ENCODE measurements around the gene HIVEP2.

HIVEP2 gene

GRCh38 chr6:142750998-142751397 is 194.0 kb downstream of the HIVEP2 start:
- Mint-ChIP-seq H3K27me3 (no peaks in the 10 kb centered on the region), H3K27ac (no peak overlapping the region), H3K4me1 (peaks cover 4% of the 10 kb centered on the region), H3K36me3 (peaks cover 24% of the 10 kb centered on the region), H3K9me3 (no peaks in the 10 kb centered on the region), H3K4me3 (no peak overlapping the region)
- no peak for DNase-seq
- CTCF ChIA-PET, result no interaction called here

GRCh38 chr6:142749556-142749955 is 195.4 kb downstream of the HIVEP2 start:
- peaks cover 2% of the 10 kb centered on the region for H3K4me1 Mint-ChIP-seq
- H3K9me3 Mint-ChIP-seq, result no peaks in the 10 kb centered on the region
- H3K4me3 Mint-ChIP-seq, result no peak overlapping the region
- H3K27me3 Mint-ChIP-seq, result no peaks in the 10 kb centered on the region
- H3K27ac Mint-ChIP-seq, result no peak overlapping the region
- no peak for DNase-seq
- H3K36me3 Mint-ChIP-seq, result peaks cover 12% of the 10 kb centered on the region
- CTCF ChIA-PET, result interaction anchor here (1.6 to 2.4 kb wide), 3 partner anchors 9 to 277 kb away, joined by 5 to 10 read pairs (median 6); no protein-coding TSS in a partner anchor

GRCh38 chr6:142746524-142746923 is 198.5 kb downstream of the HIVEP2 start:
- Mint-ChIP-seq H3K9me3 (no peaks in the 10 kb centered on the region), H3K4me3 (no peak overlapping the region), H3K27ac (no peak overlapping the region), H3K4me1 (peaks cover 2% of the 10 kb centered on the region), H3K27me3 (no peaks in the 10 kb centered on the region), H3K36me3 (peaks cover 1% of the 10 kb centered on the region)
- CTCF ChIA-PET, result interaction anchor here (0.9 to 1.2 kb wide), 3 partner anchors 25 to 681 kb away, joined by 3 to 4 read pairs (median 3); no protein-coding TSS in a partner anchor
- DNase-seq, result peak; percentile 50

GRCh38 chr6:142744836-142745235 is 200.1 kb downstream of the HIVEP2 start:
- H3K4me1 Mint-ChIP-seq, result peaks cover 2% of the 10 kb centered on the region
- no peaks in the 10 kb centered on the region for H3K9me3 Mint-ChIP-seq
- DNase-seq, result no peak
- H3K27me3 Mint-ChIP-seq, result no peaks in the 10 kb centered on the region
- H3K36me3 Mint-ChIP-seq, result no peaks in the 10 kb centered on the region
- no peak overlapping the region for H3K27ac Mint-ChIP-seq
- CTCF ChIA-PET, result interaction anchor here (0.6 kb wide), 1 partner anchor 302 kb away, joined by 3 read pairs; no protein-coding TSS in a partner anchor
- no peak overlapping the region for H3K4me3 Mint-ChIP-seq

- H3K4me1 Mint-ChIP-seq, result no peaks in the 10 kb centered on the region
- no peaks in the 10 kb centered on the region for H3K36me3 Mint-ChIP-seq
- CTCF ChIA-PET, result no interaction called here
- H3K4me3 Mint-ChIP-seq, result no peak overlapping the region
- no peak for DNase-seq
- H3K27me3 Mint-ChIP-seq, result no peaks in the 10 kb centered on the region
- H3K9me3 Mint-ChIP-seq, result no peaks in the 10 kb centered on the region
- no peak overlapping the region for H3K27ac Mint-ChIP-seq
These were observed 204.5 kb downstream of the HIVEP2 start for GRCh38 chr6:142740449-142740848.

- no peaks in the 10 kb centered on the region for H3K9me3 Mint-ChIP-seq
- H3K4me3 Mint-ChIP-seq, result no peak overlapping the region
- DNase-seq, result no peak
- CTCF ChIA-PET, result no interaction called here
- H3K27me3 Mint-ChIP-seq, result no peaks in the 10 kb centered on the region
- H3K27ac Mint-ChIP-seq, result no peak overlapping the region
- H3K4me1 Mint-ChIP-seq, result no peaks in the 10 kb centered on the region
- H3K36me3 Mint-ChIP-seq, result no peaks in the 10 kb centered on the region
These were observed 206.2 kb downstream of the HIVEP2 start for GRCh38 chr6:142738731-142739130.

- no peak overlapping the region for H3K27ac Mint-ChIP-seq
- H3K4me3 Mint-ChIP-seq, result no peak overlapping the region
- H3K27me3 Mint-ChIP-seq, result no peaks in the 10 kb centered on the region
- CTCF ChIA-PET, result no interaction called here
- no peaks in the 10 kb centered on the region for H3K36me3 Mint-ChIP-seq
- no peak for DNase-seq
- H3K4me1 Mint-ChIP-seq, result no peaks in the 10 kb centered on the region
- H3K9me3 Mint-ChIP-seq, result no peaks in the 10 kb centered on the region
These were observed 207.0 kb downstream of the HIVEP2 start for GRCh38 chr6:142738035-142738396.

- peaks cover 4% of the 10 kb centered on the region for H3K4me1 Mint-ChIP-seq
- H3K9me3 Mint-ChIP-seq, result no peaks in the 10 kb centered on the region
- DNase-seq, result no peak
- CTCF ChIA-PET, result no interaction called here
- no peaks in the 10 kb centered on the region for H3K36me3 Mint-ChIP-seq
- H3K27me3 Mint-ChIP-seq, result no peaks in the 10 kb centered on the region
- H3K4me3 Mint-ChIP-seq, result no peak overlapping the region
- H3K27ac Mint-ChIP-seq, result no peak overlapping the region
These were observed 207.5 kb downstream of the HIVEP2 start for GRCh38 chr6:142737368-142738034.

GRCh38 chr6:142735204-142735603 is 209.8 kb downstream of the HIVEP2 start:
- CTCF ChIA-PET, result no interaction called here
- Mint-ChIP-seq H3K27me3 (no peaks in the 10 kb centered on the region), H3K27ac (no peak overlapping the region), H3K4me1 (peaks cover 4% of the 10 kb centered on the region), H3K4me3 (no peak overlapping the region), H3K9me3 (no peaks in the 10 kb centered on the region), H3K36me3 (no peaks in the 10 kb centered on the region)
- no peak for DNase-seq

GRCh38 chr6:142732790-142733189 is 212.2 kb downstream of the HIVEP2 start:
- H3K27ac Mint-ChIP-seq, result no peak overlapping the region
- CTCF ChIA-PET, result no interaction called here
- DNase-seq, result no peak
- H3K36me3 Mint-ChIP-seq, result no peaks in the 10 kb centered on the region
- no peaks in the 10 kb centered on the region for H3K27me3 Mint-ChIP-seq
- H3K4me3 Mint-ChIP-seq, result no peak overlapping the region
- peaks cover 17% of the 10 kb centered on the region for H3K4me1 Mint-ChIP-seq
- H3K9me3 Mint-ChIP-seq, result no peaks in the 10 kb centered on the region

- H3K4me3 Mint-ChIP-seq, result no peak overlapping the region
- no peak for DNase-seq
- H3K36me3 Mint-ChIP-seq, result no peaks in the 10 kb centered on the region
- no peaks in the 10 kb centered on the region for H3K9me3 Mint-ChIP-seq
- CTCF ChIA-PET, result no interaction called here
- peaks cover 17% of the 10 kb centered on the region for H3K4me1 Mint-ChIP-seq
- peaks cover 3% of the 10 kb centered on the region for H3K27me3 Mint-ChIP-seq
- H3K27ac Mint-ChIP-seq, result no peak overlapping the region
These were observed 213.4 kb downstream of the HIVEP2 start for GRCh38 chr6:142731611-142732010.

- peaks cover 20% of the 10 kb centered on the region for H3K4me1 Mint-ChIP-seq
- CTCF ChIA-PET, result no interaction called here
- H3K36me3 Mint-ChIP-seq, result no peaks in the 10 kb centered on the region
- no peak for DNase-seq
- H3K27me3 Mint-ChIP-seq, result peaks cover 4% of the 10 kb centered on the region
- no peak overlapping the region for H3K4me3 Mint-ChIP-seq
- H3K27ac Mint-ChIP-seq, result no peak overlapping the region
- no peaks in the 10 kb centered on the region for H3K9me3 Mint-ChIP-seq
These were observed 215.4 kb downstream of the HIVEP2 start for GRCh38 chr6:142729618-142730017.

GRCh38 chr6:142728910-142729481 is 216.0 kb downstream of the HIVEP2 start:
- H3K9me3 Mint-ChIP-seq, result no peaks in the 10 kb centered on the region
- peaks cover 4% of the 10 kb centered on the region for H3K27me3 Mint-ChIP-seq
- H3K4me1 Mint-ChIP-seq, result peaks cover 20% of the 10 kb centered on the region
- no peaks in the 10 kb centered on the region for H3K36me3 Mint-ChIP-seq
- H3K27ac Mint-ChIP-seq, result no peak overlapping the region
- no peak overlapping the region for H3K4me3 Mint-ChIP-seq
- no peak for DNase-seq
- CTCF ChIA-PET, result no interaction called here

- CTCF ChIA-PET, result no interaction called here
- H3K4me3 Mint-ChIP-seq, result no peak overlapping the region
- H3K27ac Mint-ChIP-seq, result no peak overlapping the region
- H3K9me3 Mint-ChIP-seq, result no peaks in the 10 kb centered on the region
- H3K27me3 Mint-ChIP-seq, result peaks cover 4% of the 10 kb centered on the region
- no peaks in the 10 kb centered on the region for H3K36me3 Mint-ChIP-seq
- no peak for DNase-seq
- peaks cover 20% of the 10 kb centered on the region for H3K4me1 Mint-ChIP-seq
These were observed 216.6 kb downstream of the HIVEP2 start for GRCh38 chr6:142728364-142728763.

- Mint-ChIP-seq H3K27me3 (peaks cover 4% of the 10 kb centered on the region), H3K4me3 (no peak overlapping the region), H3K4me1 (peaks cover 16% of the 10 kb centered on the region), H3K36me3 (no peaks in the 10 kb centered on the region), H3K27ac (no peak overlapping the region), H3K9me3 (no peaks in the 10 kb centered on the region)
- no peak for DNase-seq
- CTCF ChIA-PET, result no interaction called here
These were observed 218.4 kb downstream of the HIVEP2 start for GRCh38 chr6:142726616-142727015.
